Sigmoid colon (tissue), 7 donors: ENCODE data around the gene RHOV. TPM values are rescaled to one million over a fixed set of nuclear protein-coding genes. Genes with fewer than 3 reads are reported as not detected.

Source experiments
- DNase-seq: peaks from one replicate; pipeline ENCODE4 v3.0.0-alpha.2; 2019
- H3K27ac ChIP-seq, 4 donors: fragments of 200-600 bp; sonication (generic); one replicate each; pipeline ENCODE4 v1.5.1; 2016 to 2019; ENCODE audit warnings: mild to moderate bottlenecking in 1 of 4
- H3K27me3 ChIP-seq, 3 donors: fragments of 200-600 bp; sonication (generic); one replicate each; pipeline ENCODE4 v1.5.1; 2019; ENCODE audit warnings: mild to moderate bottlenecking in 1 of 3
- H3K36me3 ChIP-seq, 4 donors: fragments of 200-600 bp; sonication (generic); one replicate each; pipeline ENCODE4 v1.5.1; 2016 to 2019
- H3K4me1 ChIP-seq, 4 donors: fragments of 200-600 bp; sonication (generic); one replicate each; pipeline ENCODE4 v1.5.1; 2017 to 2019
- H3K4me3 ChIP-seq, 4 donors: fragments of 200-600 bp; sonication (generic); one replicate each; pipeline ENCODE4 v1.5.1; 2017 to 2019; ENCODE audit warnings: mild to moderate bottlenecking in 2 of 4, moderate library complexity in 1 of 4
- H3K9me3 ChIP-seq, 4 donors: fragments of 200-600 bp in 3 of 4; sonication (generic) in 3 of 4; one replicate each; pipeline versions ENCODE4 v1.5.1 to v1.6.1; 2013 to 2019
- CTCF ChIP-seq, 4 experiments: fragments of 450-650 bp in 3 of 4; fragments of 200-600 bp in 1 of 4; IDR thresholded peaks; one replicate each; pipeline ENCODE4 v1.5.1; 2016 to 2019; ENCODE audit warnings: antibody characterized with exemption in 4 of 4, mild to moderate bottlenecking in 3 of 4, moderate library complexity in 2 of 4
- EP300 ChIP-seq, 4 donors: sonication (generic); formaldehyde crosslinking; IDR thresholded peaks; one replicate each; pipeline ENCODE4 v1.6.1; 2017; ENCODE audit warnings: antibody characterized with exemption in 4 of 4
- POLR2A ChIP-seq, 2 donors: fragments of 450-650 bp; IDR thresholded peaks; one replicate each; pipeline ENCODE4 v1.6.1; 2016; ENCODE audit warnings: antibody characterized with exemption in 2 of 2, mild to moderate bottlenecking in 2 of 2, moderate library complexity in 2 of 2
- POLR2AphosphoS5 ChIP-seq, 4 donors: sonication (generic); formaldehyde crosslinking; IDR thresholded peaks; one replicate each; pipeline ENCODE4 v1.6.1; 2017; ENCODE audit warnings: antibody characterized with exemption in 4 of 4
- WGBS, 2 donors: extraction: QIAGEN DNeasy Blood & Tissue Kit; methylation state at CpG; one replicate each; pipeline ENCODE4 v1.1.7; 2013; 5-methylcytosine and 5-hydroxymethylcytosine counted together
- intact Hi-C: fragments of 100-400 bp; cut with DNase I; formaldehyde crosslinking; loops from one replicate; pipeline ENCODE4 v1.15.1; 2023
- polyA plus RNA-seq, 3 donors: library from polyadenylated mRNA; stranded (reverse); fragments of 200-250 nt; gene quantifications; one replicate each; pipeline ENCODE4 v1.2.3, GENCODE V29; 2013
- total RNA-seq, 4 donors: library from RNA; depleted of rRNA; stranded (reverse); fragments of >200 nt; gene quantifications; one replicate each; pipeline ENCODE4 v1.1.0, GENCODE V29; 2016
- donor health status: healthy with polysubstance abuse.
- donor health status: Bipolar disorder and iron deficiency.
- donor health status: healthy.

RHOV gene
- total and polyA plus RNA-seq, 7 donors: 4.8 to 8.1 (median 5.2) TPM; not detected in 4

GRCh38 chr15:40904552-40905201, 30.6 kb upstream of the RHOV start:
- H3K4me1 ChIP-seq: peaks cover 0 to 38% (median 31%) of the 10 kb centered on the region in 4 donors
- TF ChIP-seq POLR2AphosphoS5 (IDR thresholded peaks at IDR 0.05): no peak
- TF ChIP-seq CTCF (IDR thresholded peaks at IDR 0.05): no peak
- no peak for TF ChIP-seq EP300 (IDR thresholded peaks at IDR 0.05)
- no peak for TF ChIP-seq POLR2A (IDR thresholded peaks at IDR 0.05)
- H3K27ac ChIP-seq: peak overlapping the region in 2 of 4 donors; percentile 40 to 82
- intact Hi-C loops: loop anchor here (2.0 to 5.0 kb wide), 6 partner anchors 38 to 428 kb away; partner anchors contain the start of genes INO80, NUSAP1 and OIP5
- H3K36me3 ChIP-seq: peaks cover 10 to 46% (median 31%) of the 10 kb centered on the region in 4 donors
- H3K27me3 ChIP-seq: no peaks in the 10 kb centered on the region
- no peak overlapping the region for H3K4me3 ChIP-seq
- no peaks in the 10 kb centered on the region for H3K9me3 ChIP-seq
- DNase-seq: no peak
- 46 to 81% methylated on average over 7 of the region's 7 CpGs for whole genome bisulfite sequencing, 2 donors

DNA sequence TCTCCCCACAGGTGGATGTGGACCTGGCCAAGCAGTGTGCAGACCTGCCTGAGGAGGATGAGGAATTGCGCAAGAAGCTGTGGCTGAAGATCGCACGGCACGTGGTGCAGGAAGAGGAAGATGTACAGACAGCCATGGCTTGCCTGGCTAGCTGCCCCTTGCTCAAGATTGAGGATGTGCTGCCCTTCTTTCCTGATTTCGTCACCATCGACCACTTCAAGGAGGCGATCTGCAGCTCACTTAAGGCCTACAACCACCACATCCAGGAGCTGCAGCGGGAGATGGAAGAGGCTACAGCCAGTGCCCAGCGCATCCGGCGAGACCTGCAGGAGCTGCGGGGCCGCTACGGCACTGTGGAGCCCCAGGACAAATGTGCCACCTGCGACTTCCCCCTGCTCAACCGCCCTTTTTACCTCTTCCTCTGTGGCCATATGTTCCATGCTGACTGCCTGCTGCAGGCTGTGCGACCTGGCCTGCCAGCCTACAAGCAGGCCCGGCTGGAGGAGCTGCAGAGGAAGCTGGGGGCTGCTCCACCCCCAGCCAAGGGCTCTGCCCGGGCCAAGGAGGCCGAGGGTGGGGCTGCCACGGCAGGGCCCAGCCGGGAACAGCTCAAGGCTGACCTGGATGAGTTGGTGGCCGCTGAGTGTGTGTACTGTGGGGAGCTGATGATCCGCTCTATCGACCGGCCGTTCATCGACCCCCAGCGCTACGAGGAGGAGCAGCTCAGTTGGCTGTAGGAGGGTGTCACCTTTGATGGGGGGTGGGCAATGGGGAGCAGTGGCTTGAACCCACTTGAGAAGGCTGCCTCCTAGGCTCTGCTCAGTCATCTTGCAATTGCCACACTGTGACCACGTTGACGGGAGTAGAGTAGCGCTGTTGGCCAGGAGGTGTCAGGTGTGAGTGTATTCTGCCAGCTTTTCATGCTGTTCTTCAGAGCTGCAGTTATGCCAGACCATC, 28.8 kb upstream of the RHOV start:
- TF ChIP-seq POLR2AphosphoS5 (IDR thresholded peaks at IDR 0.05): no peak
- TF ChIP-seq EP300 (IDR thresholded peaks at IDR 0.05): no peak
- no peak for TF ChIP-seq POLR2A (IDR thresholded peaks at IDR 0.05)
- no peak for TF ChIP-seq CTCF (IDR thresholded peaks at IDR 0.05)
- Histone ChIP-seq H3K27me3 (no peaks in the 10 kb centered on the region), H3K9me3 (no peaks in the 10 kb centered on the region), H3K36me3 (peaks cover 18 to 62% (median 46%) of the 10 kb centered on the region in 4 donors), H3K4me1 (peaks cover 0 to 38% (median 31%) of the 10 kb centered on the region in 4 donors), H3K27ac (peak overlapping the region in 3 of 4 donors; percentile 15 to 82 (median 41)), H3K4me3 (no peak overlapping the region)
- 62 to 84% methylated on average over 33 of the region's 33 CpGs for WGBS, 2 donors
- intact Hi-C loops: loop anchor here (5.0 kb wide), 1 partner anchor 429 kb away; the partner anchor contains the start of genes NUSAP1 and OIP5
- no peak for DNase-seq

DNA sequence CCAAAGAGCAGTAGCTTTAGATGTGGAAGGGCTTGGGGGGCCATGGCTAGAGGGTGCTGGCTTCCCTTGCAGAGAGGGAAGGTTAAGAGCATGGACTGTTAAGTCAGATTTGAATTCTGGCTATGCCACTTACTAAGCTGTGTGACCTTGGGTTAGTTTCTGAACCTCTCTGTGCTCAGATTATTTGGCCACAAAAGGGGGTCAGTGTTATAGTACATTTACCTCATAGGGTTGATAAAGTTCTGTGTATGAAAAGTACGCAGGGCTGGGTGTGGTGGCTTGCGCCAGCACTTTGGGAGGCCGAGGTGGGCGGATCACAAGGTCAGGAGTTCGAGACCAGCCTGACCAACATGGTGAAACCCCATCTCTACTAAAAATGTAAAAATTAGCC, 27.0 kb upstream of the RHOV start:
- no peak overlapping the region for H3K27ac ChIP-seq
- 75 to 76% methylated on average over 5 of the region's 5 CpGs for WGBS, 2 donors
- no peaks in the 10 kb centered on the region for H3K27me3 ChIP-seq
- peaks cover 0 to 22% (median 18%) of the 10 kb centered on the region in 4 donors for H3K4me1 ChIP-seq
- peaks cover 18 to 81% (median 49%) of the 10 kb centered on the region in 4 donors for H3K36me3 ChIP-seq
- intact Hi-C loops: loop anchor here (5.0 kb wide), 1 partner anchor 431 kb away; the partner anchor contains the start of genes NUSAP1 and OIP5
- TF ChIP-seq EP300 (IDR thresholded peaks at IDR 0.05) (no peak), POLR2AphosphoS5 (IDR thresholded peaks at IDR 0.05) (no peak), POLR2A (IDR thresholded peaks at IDR 0.05) (no peak), CTCF (IDR thresholded peaks at IDR 0.05) (no peak)
- no peaks in the 10 kb centered on the region for H3K9me3 ChIP-seq
- H3K4me3 ChIP-seq: no peak overlapping the region
- no peak for DNase-seq

GRCh38 chr15:40900256-40901052, 26.4 kb upstream of the RHOV start:
- WGBS, 2 donors: 93 to 94% methylated on average over 36 of the region's 36 CpGs
- intact Hi-C loops: loop anchor here (5.0 kb wide), 1 partner anchor 432 kb away; the partner anchor contains the start of genes NUSAP1 and OIP5
- no peak for DNase-seq
- Histone ChIP-seq H3K27ac (no peak overlapping the region), H3K4me3 (no peak overlapping the region), H3K27me3 (no peaks in the 10 kb centered on the region), H3K9me3 (no peaks in the 10 kb centered on the region), H3K36me3 (peaks cover 18 to 84% (median 49%) of the 10 kb centered on the region in 4 donors), H3K4me1 (peaks cover 0 to 21% (median 18%) of the 10 kb centered on the region in 4 donors)
- TF ChIP-seq EP300 (IDR thresholded peaks at IDR 0.05): no peak
- TF ChIP-seq POLR2A (IDR thresholded peaks at IDR 0.05): no peak
- no peak for TF ChIP-seq CTCF (IDR thresholded peaks at IDR 0.05)
- TF ChIP-seq POLR2AphosphoS5 (IDR thresholded peaks at IDR 0.05): no peak
